H1 (cell line): Measurements from ENCODE around the gene LMTK2.
"Not testable (repeated sequence)": the region's sequence is repeated elsewhere in the genome, so short reads cannot be mapped to it uniquely, and the experiment has no call there.

ENCODE experiments used
- CREB1 ChIP-seq: IDR thresholded peaks from 2 replicates; pipeline ENCODE4 v1.6.1; 2012; ENCODE audit warnings: inconsistent platforms
- EZH2 ChIP-seq: fragments of 200-600 bp; sonication (generic); IDR thresholded peaks from 2 replicates; pipeline ENCODE4 v1.7.1; 2012; ENCODE audit warnings: low read depth, mild to moderate bottlenecking, moderate library complexity, low read length, inconsistent platforms; ENCODE audit not compliant: severe bottlenecking
- GABPA ChIP-seq: IDR thresholded peaks from 2 replicates; pipeline ENCODE4 v1.6.1; 2011; ENCODE audit warnings: mild to moderate bottlenecking, low read length, moderate library complexity, borderline replicate concordance; ENCODE audit not compliant: insufficient read depth
- GTF2F1 ChIP-seq: IDR thresholded peaks from 2 replicates; pipeline ENCODE4 v1.6.1; 2012; ENCODE audit warnings: low read depth, low read length, improper control_type of control experiment, borderline replicate concordance
- KDM4A ChIP-seq: IDR thresholded peaks from one replicate; pipeline ENCODE4 v1.7.1; 2012; ENCODE audit warnings: low read depth, mild to moderate bottlenecking, moderate library complexity, low read length, inconsistent platforms; ENCODE audit not compliant: severe bottlenecking
- KDM5A ChIP-seq: fragments of 200-600 bp; IDR thresholded peaks from 2 replicates; pipeline ENCODE4 v1.7.1; 2012; ENCODE audit warnings: mild to moderate bottlenecking, low read length, inconsistent platforms, mixed read lengths
- POLR2A ChIP-seq, 2 experiments: IDR thresholded peaks; 1 replicate in 1 of 2; 2 replicates in 1 of 2; pipeline ENCODE4 v1.6.1; 2011; ENCODE audit warnings: low read depth in 2 of 2, low read length in 2 of 2, mild to moderate bottlenecking in 2 of 2; ENCODE audit errors: control extremely low read depth in 1 of 2
- POLR2AphosphoS5 ChIP-seq: IDR thresholded peaks from 2 replicates; pipeline ENCODE4 v1.6.1; 2011; ENCODE audit warnings: low read depth, low read length
- TAF1 ChIP-seq: IDR thresholded peaks from 2 replicates; pipeline ENCODE4 v1.6.1; 2011; ENCODE audit warnings: mild to moderate bottlenecking, low read depth, low read length
- TF ChIP-seq, protein P1 (sequence below), 3 experiments: IDR thresholded peaks; 1 replicate in 2 of 3; 2 replicates in 1 of 3; pipeline versions ENCODE4 v1.5.1 to v1.6.1; 2011; ENCODE audit warnings: low read length in 3 of 3, mild to moderate bottlenecking in 3 of 3, inconsistent platforms in 2 of 3, low read depth in 1 of 3, moderate library complexity in 1 of 3; ENCODE audit not compliant: insufficient read depth in 1 of 3; ENCODE audit errors: control extremely low read depth in 1 of 3
- TF ChIP-seq, protein P2 (sequence below): IDR thresholded peaks from 2 replicates; pipeline ENCODE4 v1.6.1; 2012; ENCODE audit warnings: inconsistent platforms

DNA sequence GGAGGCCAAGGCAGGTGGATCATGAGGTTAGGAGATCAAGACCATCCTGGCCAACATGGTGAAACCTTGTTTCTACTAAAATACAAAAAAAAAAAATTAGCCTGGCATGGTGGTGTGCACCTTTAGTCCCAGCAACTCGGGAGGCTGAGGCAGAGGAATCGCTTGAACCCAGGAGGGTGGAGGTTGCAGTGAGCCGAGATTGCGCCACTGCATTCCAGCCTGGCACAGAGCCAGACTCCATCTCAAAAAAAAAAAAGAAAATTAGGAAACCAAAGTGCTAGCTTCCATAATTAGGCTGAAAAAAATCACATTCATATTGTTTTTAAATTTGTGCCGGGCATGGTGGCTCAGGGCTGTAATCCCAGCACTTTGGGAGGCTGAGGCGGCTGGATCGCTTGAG is 14.7 kb downstream of the LMTK2 start:
- TF ChIP-seq EZH2; POLR2A (IDR thresholded peaks at IDR 0.05; ENCODE audit: control extremely low read depth in 1 of 2, low read depth in 2 of 2, low read length in 2 of 2); POLR2AphosphoS5; KDM5A; CREB1; GABPA; TAF1; KDM4A; GTF2F1: not testable (repeated sequence)
- TF ChIP-seq, protein P1, sequence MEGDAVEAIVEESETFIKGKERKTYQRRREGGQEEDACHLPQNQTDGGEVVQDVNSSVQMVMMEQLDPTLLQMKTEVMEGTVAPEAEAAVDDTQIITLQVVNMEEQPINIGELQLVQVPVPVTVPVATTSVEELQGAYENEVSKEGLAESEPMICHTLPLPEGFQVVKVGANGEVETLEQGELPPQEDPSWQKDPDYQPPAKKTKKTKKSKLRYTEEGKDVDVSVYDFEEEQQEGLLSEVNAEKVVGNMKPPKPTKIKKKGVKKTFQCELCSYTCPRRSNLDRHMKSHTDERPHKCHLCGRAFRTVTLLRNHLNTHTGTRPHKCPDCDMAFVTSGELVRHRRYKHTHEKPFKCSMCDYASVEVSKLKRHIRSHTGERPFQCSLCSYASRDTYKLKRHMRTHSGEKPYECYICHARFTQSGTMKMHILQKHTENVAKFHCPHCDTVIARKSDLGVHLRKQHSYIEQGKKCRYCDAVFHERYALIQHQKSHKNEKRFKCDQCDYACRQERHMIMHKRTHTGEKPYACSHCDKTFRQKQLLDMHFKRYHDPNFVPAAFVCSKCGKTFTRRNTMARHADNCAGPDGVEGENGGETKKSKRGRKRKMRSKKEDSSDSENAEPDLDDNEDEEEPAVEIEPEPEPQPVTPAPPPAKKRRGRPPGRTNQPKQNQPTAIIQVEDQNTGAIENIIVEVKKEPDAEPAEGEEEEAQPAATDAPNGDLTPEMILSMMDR (IDR thresholded peaks at IDR 0.05; ENCODE audit: control extremely low read depth in 1 of 3, insufficient read depth in 1 of 3, low read depth in 1 of 3, low read length in 3 of 3): not testable (repeated sequence)
- TF ChIP-seq, protein P2, sequence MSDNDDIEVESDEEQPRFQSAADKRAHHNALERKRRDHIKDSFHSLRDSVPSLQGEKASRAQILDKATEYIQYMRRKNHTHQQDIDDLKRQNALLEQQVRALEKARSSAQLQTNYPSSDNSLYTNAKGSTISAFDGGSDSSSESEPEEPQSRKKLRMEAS: not testable (repeated sequence)
